ENCODE data around the gene MYCBP2.

Gene MYCBP2

DNA sequence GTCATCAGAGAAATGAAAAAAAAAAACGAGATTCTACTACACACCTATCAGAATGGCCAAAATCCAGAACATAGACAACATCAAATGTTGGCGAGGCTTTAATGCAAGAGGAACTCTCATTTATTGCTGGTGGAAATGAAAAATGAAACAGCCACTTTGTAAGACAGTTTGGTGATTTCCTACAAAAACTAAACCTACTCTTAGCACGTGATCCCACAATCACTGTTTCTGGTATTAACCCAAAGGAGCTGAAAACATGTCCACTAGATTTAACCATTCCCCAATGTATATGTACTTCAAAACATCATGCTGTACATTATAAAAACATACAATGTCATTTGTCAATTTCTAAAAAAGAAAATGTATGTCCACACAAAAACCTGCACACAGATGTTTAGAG is 13.0 kb downstream of the MYCBP2 start:
- TF ChIP-seq, protein P1, sequence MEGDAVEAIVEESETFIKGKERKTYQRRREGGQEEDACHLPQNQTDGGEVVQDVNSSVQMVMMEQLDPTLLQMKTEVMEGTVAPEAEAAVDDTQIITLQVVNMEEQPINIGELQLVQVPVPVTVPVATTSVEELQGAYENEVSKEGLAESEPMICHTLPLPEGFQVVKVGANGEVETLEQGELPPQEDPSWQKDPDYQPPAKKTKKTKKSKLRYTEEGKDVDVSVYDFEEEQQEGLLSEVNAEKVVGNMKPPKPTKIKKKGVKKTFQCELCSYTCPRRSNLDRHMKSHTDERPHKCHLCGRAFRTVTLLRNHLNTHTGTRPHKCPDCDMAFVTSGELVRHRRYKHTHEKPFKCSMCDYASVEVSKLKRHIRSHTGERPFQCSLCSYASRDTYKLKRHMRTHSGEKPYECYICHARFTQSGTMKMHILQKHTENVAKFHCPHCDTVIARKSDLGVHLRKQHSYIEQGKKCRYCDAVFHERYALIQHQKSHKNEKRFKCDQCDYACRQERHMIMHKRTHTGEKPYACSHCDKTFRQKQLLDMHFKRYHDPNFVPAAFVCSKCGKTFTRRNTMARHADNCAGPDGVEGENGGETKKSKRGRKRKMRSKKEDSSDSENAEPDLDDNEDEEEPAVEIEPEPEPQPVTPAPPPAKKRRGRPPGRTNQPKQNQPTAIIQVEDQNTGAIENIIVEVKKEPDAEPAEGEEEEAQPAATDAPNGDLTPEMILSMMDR (IDR thresholded peaks at IDR 0.05; ENCODE audit: unreplicated experiment in 3 of 3) = no peak
- H3K27me3 Mint-ChIP-seq (ENCODE audit: low read depth) = no peaks in the 10 kb centered on the region

DNA sequence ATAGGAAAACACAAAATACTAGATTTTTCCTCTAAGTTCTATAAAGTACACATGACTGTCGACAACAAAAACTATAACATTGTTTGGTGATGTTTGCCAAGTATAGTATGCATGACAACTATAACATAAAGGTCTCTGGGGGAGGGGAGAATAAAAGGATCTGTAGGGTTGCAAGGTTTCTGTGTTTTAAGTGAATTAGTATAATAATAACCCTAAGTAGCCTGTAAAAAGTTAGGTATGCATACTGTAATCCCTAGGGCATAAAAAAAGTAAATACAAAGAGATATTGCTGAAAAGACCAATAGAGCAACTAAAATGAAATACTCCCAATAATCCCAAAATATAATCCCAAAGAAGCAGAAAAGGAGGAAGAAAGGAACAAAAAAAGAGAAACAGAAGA is 14.6 kb downstream of the MYCBP2 start:
- H3K27ac Mint-ChIP-seq = no peak overlapping the region
- TF ChIP-seq, protein P1 (IDR thresholded peaks at IDR 0.05; ENCODE audit: unreplicated experiment in 3 of 3) = no peak
- peaks cover 9% of the 10 kb centered on the region for H3K4me1 Mint-ChIP-seq
- H3K36me3 Mint-ChIP-seq (ENCODE audit: low read depth) = no peaks in the 10 kb centered on the region
- H3K27me3 Mint-ChIP-seq (ENCODE audit: low read depth) = no peaks in the 10 kb centered on the region
- H3K4me3 Mint-ChIP-seq = no peak overlapping the region
- H3K9me3 Mint-ChIP-seq = no peaks in the 10 kb centered on the region

More for the DNA sequence above, 13.0 kb downstream of the MYCBP2 start:
- no peaks in the 10 kb centered on the region for H3K36me3 Mint-ChIP-seq (ENCODE audit: low read depth)
- peaks cover 9% of the 10 kb centered on the region for H3K4me1 Mint-ChIP-seq
- no peaks in the 10 kb centered on the region for H3K9me3 Mint-ChIP-seq
- no peak overlapping the region for H3K27ac Mint-ChIP-seq
- H3K4me3 Mint-ChIP-seq = no peak overlapping the region

DNA sequence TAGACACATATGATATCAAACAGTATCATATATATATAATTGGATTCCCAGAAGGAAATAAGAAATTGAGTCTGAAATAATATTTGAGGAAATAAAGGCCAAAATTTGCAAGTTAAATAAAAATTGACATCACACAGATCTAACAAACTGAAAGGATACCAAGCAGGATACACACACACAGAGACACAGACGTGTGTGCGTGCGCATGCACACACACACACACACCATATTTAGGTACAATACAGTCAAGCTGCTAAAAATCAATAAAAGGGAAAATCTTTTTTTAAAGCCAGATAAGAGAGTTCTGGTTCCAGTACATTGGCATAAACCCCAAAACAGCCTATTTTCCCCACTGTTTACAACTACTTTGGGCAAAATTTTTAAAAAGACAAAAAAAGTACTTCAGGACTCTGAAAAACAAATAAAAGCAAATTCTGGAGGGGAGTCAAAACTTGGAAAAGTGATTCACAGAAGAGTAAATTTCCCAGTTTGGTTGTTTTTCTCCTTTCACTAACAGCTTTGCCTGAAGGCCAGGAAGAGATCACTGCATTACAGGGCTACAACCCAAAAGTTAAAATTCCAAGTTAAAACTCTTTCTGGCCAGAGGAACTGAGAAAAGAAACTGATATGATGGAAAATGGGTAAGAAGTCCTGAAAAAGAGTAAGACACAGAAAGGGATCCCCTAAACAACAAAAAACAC is 16.2 kb downstream of the MYCBP2 start:
- peak overlapping the region in 2 of 3 experiments; percentile 41 to 47 for H3K27ac Mint-ChIP-seq
- no peak overlapping the region for H3K4me3 Mint-ChIP-seq

DNA sequence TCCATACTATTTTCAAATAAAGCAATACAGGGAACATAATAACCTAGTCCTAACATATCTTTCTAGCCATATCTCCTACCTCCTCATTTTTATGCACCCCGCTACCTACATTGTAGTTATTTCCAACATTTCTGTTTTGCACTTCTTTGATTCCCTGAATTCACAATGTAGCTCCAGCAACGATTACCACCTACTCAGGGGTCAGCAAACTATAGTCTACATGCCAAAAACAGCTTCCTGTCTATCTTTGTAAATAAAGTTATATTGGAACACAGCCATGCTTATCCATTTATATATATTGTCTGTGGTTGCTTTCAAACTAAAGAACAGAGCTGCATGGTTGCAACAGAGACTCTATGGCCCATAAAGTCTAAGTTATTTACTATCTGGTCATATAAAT is 16.7 kb downstream of the MYCBP2 start:
- H3K4me3 Mint-ChIP-seq = no peak overlapping the region
- peaks cover 18% of the 10 kb centered on the region for H3K4me1 Mint-ChIP-seq
- no peaks in the 10 kb centered on the region for H3K36me3 Mint-ChIP-seq (ENCODE audit: low read depth)
- TF ChIP-seq, protein P1 (IDR thresholded peaks at IDR 0.05; ENCODE audit: unreplicated experiment in 3 of 3) = no peak
- H3K27me3 Mint-ChIP-seq (ENCODE audit: low read depth) = no peaks in the 10 kb centered on the region
- H3K27ac Mint-ChIP-seq = peak overlapping the region in 2 of 3 experiments; percentile 22 to 47
- H3K9me3 Mint-ChIP-seq = peaks cover 3% of the 10 kb centered on the region

More for the DNA sequence above, 16.2 kb downstream of the MYCBP2 start:
- no peaks in the 10 kb centered on the region for H3K9me3 Mint-ChIP-seq
- TF ChIP-seq, protein P1 (IDR thresholded peaks at IDR 0.05; ENCODE audit: unreplicated experiment in 3 of 3) = no peak
- H3K36me3 Mint-ChIP-seq (ENCODE audit: low read depth) = no peaks in the 10 kb centered on the region
- no peaks in the 10 kb centered on the region for H3K27me3 Mint-ChIP-seq (ENCODE audit: low read depth)
- H3K4me1 Mint-ChIP-seq = peaks cover 18% of the 10 kb centered on the region

DNA sequence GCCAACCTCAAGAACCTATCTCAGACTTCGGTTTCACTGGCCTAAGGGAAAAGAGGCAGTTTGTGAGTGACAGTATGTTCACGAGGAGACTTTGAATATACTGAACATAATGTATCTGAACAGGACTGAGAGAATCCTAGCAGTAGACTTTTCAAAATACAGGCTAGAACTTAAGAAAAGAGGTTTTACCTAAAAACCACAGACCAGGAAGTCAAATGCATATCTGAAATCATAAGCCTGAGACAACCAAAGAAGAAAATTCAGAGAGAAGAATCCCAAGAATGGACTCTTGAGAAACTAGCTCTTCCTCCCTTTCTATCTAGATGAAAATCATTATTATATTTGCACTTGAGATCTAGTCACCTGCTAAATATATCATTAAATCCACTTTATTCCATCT is 17.6 kb downstream of the MYCBP2 start:
- Mint-ChIP-seq H3K9me3 (peaks cover 6% of the 10 kb centered on the region), H3K27ac (no peak overlapping the region), H3K36me3 (ENCODE audit: low read depth) (peaks cover 2% of the 10 kb centered on the region), H3K4me1 (peaks cover 18% of the 10 kb centered on the region), H3K4me3 (no peak overlapping the region), H3K27me3 (ENCODE audit: low read depth) (no peaks in the 10 kb centered on the region)
- TF ChIP-seq, protein P1 (IDR thresholded peaks at IDR 0.05; ENCODE audit: unreplicated experiment in 3 of 3) = no peak

DNA sequence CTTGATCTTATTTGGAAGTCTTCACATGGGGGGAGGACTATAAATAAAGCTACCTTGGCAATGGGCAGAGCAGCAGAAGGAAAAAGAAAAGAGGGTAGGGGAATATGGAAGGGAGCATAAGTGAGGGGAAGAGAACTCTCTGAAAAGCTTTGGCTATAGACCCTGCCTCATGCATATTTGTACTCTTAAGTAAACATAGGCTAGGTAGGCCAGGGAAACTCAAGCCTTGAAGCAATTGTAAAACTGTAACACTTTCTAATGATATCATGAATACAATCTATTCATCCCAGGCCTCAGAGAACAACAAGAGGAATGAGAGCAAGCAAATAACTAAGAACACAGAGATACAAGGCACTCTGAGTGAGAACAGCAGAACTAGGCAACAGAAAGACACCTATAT is 20.4 kb downstream of the MYCBP2 start:
- peaks cover 18% of the 10 kb centered on the region for H3K4me1 Mint-ChIP-seq
- H3K27me3 Mint-ChIP-seq (ENCODE audit: low read depth) = no peaks in the 10 kb centered on the region
- H3K9me3 Mint-ChIP-seq = peaks cover 11% of the 10 kb centered on the region
- peak overlapping the region; percentile 16 to 52 (median 17) for H3K27ac Mint-ChIP-seq
- TF ChIP-seq, protein P1 (IDR thresholded peaks at IDR 0.05; ENCODE audit: unreplicated experiment in 3 of 3) = no peak
- peaks cover 5% of the 10 kb centered on the region for H3K36me3 Mint-ChIP-seq (ENCODE audit: low read depth)
- no peak overlapping the region for H3K4me3 Mint-ChIP-seq
